SW480 (cell line): ENCODE results near the gene PDXK.

Source experiments
- DNase-seq: peaks from one replicate; pipeline ENCODE4 v3.0.0-alpha.2; 2016; ENCODE audit warnings: low spot score

Gene PDXK

DNA sequence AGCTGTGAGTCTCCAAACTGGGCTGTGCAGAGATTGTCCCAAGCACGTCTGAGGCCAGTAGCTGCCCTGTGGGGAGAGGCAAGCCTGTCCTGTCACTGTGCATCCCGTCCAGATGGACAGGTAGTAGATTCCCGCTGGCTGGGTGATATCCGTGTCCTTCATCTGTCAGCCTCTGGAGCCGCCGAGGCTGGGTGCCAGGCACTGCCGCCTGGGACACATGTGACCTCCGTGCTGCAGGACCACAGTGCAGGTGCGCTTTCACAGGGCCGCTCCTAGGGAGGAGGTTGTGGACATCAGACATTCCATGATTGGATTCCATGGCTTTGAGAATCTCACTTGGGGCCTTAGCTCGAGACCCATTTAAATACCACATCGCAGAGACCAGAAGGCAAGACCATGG lies 4.7 kb downstream of the PDXK start:
- no peak for DNase-seq

DNA sequence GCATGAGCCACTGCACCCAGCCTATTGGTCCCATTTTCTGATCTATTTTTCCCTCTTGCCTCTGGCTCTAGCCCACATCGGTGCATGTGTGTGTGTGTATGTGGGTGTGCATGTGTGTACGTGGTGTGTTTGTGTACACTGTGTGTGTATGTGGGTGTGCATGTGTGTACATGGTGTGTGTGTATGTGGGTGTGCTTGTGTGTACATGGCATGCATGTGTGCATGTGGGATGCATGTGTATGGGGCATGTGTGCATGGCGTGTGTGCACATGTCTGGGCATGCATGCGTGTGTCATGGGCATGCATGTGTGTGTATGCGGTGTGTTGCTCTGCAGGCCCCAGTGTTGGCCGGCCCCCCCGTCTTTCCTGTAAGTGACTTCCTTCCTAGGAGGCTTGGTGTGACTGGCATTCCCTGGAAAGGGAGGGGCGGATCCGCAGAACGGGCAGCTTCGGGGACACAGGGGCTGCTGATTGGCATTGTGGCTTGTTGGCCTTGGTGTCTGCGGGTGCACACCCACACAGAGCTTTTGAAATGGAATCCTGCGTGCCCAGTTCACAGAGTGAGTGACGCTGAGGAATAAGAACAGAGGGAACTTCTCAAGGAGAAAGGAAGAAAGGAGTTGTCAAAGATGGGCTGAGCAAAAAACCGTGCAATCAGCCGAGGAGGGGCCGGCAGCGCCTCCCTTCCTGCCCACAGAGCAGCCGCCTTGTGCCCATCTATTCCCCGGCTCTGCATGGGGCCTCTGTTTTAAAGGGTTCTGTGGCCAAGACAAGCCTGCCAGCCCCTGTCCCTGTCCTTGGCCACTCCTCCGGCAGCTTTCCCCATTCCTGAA lies 8.0 kb downstream of the PDXK start:
- DNase-seq, result peak; percentile 35

DNA sequence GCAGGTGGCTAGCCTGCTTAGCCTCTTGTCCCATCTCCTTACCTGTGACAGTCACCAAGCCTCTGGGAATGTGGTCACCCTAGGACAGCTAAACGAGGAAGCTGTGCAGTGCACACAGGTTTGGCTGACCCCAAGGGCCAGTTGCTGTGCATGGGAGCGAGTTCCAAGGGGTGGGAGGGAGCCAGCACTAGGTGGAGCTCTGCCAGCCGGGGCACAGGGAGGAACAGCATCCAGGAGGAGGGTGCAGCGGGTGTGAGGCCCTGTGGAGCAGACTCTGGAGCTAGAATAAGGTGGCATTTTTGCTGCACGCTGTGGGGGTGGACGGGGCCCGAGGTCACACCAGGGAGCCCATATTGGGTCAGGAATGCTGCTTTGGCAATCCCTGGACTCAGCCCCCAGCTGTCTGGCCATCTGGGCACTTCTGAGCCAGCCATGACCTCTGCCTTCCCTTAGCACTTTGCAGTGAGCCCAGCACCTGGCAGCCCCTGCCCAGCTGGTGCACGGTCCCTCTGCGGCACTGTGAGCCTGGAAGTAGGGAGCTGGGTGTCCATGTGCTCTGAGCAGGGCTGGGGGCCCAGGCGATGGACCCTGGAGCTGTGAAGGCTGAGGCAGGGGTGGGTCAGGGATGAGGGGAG lies 8.7 kb downstream of the PDXK start:
- peak; percentile 67 for DNase-seq

DNA sequence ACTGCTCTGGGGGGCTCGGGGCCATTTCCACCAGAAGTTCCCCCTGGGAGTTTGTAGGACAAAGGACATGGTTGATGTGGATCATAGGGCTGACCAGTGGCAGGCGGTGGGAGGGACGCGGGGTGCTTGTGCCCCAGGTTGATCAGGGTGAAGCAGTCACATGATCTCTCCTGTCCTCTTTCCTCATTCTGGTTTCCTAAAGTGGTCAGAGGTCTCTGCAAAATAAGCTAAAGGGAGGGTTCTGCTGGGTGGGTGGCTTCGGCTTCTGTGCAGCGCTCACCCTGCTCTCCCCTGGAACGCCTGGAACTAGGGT lies 9.2 kb downstream of the PDXK start:
- no peak for DNase-seq

DNA sequence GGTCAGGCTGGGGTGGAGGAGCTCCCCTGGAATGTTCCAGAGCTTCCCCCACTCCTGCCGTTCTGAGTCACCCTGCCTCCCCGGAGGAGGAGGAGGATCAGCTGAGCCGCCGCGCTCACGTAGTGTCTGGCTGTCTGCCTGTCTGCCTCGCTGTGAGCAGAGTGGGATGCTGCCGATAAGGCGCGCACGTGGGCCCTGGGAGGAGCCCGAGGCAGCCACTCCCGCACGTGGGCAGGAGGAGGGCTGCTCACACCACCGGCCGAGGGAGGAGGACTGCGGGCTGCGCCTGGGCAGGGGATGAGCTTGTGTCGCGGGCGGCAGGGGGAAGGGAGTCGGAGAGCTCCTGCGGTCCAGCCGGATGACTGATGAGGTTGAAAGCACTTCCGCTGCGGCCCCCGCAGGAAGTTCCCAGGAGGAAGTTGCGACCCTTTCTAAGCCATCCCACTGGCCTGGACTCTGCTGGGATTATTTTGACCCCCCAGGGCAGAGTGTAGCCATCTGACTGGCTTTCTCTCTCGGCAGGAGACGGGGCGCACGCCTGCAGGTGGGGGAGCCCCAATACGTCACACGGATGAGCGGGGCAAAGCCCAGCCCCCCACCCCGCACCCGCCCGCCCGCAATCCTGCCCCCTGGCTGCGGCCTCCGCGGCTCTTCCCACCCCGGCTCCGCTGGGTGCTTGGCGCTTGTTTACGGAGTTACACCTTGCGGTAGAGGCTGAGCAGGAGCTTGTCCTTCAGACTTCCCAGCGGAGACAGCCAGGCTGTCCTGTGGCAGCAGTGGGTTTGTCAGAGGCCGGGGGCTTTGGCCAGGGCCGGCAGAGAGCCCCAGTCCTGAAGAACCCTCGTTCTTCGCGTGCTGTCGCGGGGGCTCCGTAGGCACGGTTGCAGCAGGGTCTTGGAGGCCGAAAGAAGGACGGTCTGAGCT lies 9.8 kb downstream of the PDXK start:
- DNase-seq, result peak; percentile 97

DNA sequence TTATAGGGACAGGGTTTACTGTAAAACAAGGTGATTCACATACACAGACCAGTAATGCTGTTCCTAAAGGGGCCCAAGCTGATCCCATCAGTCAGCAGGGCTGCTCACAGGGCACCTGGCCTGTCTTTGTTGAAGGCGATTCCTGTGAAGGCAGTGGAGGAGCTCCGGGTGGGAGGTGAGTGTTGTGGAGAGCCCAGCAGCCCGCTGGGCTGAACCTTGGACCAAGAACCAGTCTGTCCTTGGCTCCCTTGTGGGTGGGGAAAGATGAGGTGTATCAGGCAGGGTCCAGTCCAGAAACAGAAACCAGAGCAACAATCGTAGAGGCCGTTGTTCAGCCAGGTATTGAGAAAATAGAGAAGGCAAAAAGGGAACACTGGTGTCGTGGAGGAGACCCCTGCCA lies 12.5 kb downstream of the PDXK start:
- DNase-seq, result no peak

DNA sequence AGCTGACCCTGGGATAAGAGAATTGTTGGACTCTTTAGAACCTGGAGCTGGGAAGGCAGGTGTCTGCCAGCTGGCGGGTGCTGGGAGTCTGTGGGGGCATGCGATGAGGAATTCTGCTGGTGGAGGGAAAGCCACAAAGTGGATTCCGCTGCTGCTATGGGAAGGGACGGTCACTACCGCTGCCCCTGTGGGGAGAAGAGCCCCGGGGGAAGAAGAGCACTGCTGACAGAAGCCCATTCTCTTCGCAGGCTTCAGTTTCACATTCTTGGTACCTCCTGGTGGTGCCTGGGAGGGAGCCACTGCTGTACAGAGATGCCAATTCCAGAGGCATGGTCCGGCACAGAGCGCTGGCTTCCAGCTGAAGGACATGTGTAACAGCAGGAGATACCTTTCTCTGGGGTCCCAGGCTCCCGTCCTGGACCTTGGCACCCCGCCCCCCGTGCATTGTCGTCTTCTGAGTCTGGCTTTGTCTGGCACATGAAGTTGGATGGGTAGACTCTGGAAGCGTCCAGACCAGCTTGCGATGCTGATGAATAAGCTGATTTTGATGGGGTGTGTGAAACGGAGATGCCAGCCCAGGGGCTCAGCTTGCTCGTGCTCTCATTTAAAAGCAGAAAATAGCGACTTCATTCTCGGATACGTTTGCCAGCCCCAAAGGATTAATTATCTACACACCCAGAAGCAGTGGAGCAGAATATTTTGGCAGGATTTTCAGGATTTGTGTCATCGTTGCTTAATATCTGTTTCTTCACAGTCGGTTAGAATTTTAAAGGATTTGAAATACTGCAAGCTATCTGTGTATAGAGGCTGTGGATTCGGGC lies 13.2 kb downstream of the PDXK start:
- DNase-seq, result peak; percentile 32

DNA sequence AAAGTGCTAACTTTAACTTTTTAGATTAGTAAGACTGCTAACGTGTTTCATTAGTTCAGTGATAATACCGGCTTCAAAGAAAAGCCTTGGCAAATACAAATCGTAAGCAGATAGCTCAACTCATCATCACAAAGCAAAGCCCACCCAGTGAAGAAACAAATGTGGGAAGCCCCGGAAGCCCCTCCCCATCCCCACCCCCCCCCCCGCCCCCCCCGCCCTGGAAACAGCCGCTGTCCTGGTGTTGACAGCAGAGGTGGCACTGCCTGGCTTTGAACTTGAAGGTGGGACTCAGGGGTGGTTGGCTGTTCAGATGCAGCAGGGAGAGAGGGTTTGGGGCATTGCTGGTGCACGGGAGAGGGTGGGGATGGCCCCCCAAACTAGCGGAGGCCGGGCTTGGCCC lies 14.1 kb downstream of the PDXK start:
- no peak for DNase-seq

DNA sequence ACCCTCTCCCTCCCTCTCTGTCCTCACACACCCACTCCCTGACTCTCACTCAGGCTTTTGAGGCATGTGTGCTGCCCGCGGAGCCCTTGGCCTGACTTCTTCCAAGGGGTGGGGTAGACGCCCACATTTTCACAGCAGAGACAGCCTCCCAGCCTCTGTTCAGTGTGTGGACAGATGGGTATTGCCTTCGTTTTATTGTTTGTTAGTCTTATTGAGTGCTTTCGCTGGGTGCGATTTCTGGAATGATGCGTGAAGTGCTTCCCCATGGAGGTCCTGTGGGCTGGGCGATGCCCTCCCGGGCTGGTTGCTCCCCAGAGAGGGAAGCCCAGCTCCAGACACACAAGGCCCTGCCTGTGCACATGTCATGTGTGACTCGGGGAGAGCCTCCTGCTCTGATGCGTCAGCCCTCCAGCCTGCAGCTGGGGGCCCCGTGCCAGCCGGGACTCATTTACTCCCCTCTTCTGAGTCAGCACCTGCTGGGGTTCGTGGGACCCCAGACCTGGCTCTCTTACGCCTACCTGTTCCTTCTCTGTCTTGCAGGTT lies 14.7 kb downstream of the PDXK start:
- DNase-seq, result peak; percentile 66

DNA sequence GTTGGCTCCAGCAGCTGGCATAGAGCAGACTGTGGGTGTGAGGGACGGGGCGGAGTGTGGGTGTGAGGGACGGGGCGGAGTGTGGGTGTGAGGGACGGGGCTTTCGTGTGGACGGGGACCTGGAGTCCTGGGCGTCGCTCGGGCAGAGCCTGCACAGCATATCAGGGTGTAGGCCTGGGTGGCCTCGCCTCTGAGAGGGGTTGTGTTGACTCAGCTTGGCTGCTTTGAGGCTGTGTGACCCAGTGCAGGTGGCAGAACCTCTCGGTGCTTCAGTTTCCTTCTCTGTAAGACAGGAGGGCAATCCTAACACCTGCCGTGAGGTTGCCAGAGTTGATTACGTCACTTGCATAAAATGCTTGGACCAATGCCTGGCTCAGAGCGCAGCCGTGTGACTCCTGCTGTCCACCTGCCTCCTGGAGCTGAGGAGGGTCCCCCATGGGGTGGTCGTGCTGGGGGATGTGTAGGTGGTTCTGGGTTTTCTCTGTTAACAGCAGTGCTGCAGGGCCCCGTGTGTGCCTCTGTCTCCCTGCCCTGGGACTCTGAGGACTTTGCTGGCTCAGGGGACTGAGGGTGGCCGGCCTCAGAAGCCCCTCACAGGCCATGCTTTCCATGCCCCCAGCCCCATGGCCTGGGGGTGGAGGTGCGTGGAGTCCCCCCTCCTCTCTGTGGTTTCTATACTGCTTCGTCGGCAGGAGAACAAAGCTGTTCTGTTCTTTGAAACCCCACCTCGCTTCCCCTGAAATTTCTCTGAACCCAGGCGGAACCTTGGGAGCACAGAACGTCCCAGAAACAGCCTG lies 15.4 kb downstream of the PDXK start:
- peak; percentile 83 for DNase-seq

DNA sequence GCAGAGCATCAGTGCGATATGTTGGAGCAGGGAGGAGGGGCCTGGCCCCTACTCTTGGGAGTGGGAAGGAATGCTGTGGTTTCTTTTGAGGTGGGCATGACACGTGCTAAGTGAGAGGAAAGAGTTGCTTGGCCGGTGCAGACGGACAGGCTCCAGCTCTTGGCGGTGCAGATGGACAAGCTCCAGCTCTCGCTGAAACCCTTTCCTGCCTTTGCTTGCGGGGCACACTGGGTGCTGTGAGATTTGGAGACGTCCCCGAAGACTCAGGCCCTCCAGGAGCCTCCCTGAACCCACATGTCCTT lies 15.9 kb downstream of the PDXK start:
- DNase-seq, result peak; percentile 84

DNA sequence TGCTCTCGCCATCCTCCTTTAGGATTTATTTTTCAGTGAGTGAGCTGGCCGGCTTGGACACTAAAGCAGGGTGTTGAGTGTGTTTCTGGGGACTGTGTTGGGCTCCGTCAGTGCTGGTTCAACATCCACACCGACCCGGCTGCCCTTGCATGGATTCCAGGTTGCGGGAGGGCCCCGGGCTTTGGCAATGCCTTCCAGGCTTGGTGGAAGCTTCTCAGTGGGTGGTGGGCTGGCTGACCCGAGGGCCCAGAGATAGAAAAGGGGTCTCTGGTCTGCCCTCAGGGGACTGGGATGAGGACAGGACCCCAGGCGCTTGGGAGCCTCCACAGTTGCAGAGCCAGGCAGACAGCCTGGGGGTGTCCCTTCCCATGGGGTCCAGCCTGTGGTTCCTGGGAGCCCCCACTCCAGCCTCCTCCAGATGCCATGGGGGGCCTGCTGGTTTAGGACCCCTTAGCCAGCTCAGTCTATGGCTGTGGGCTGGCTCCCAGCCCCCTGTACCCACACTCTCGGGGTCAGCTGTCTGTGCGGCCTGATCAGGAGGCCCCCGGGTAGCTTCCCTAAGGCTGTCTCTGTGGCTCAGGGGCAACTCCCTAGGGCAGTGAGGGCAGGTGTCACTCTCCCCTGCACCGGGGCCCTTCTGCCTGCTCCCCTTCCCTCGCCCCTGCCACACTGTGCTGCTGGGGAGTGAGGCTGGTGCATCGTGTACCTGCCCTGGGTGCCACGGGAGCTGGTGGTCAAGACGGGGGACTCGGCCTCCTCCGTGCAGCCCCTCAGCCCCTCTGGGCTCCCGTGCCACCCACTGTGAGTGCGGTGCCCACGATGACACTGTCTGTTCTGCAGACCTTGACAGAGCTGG lies 16.5 kb downstream of the PDXK start:
- no peak for DNase-seq

DNA sequence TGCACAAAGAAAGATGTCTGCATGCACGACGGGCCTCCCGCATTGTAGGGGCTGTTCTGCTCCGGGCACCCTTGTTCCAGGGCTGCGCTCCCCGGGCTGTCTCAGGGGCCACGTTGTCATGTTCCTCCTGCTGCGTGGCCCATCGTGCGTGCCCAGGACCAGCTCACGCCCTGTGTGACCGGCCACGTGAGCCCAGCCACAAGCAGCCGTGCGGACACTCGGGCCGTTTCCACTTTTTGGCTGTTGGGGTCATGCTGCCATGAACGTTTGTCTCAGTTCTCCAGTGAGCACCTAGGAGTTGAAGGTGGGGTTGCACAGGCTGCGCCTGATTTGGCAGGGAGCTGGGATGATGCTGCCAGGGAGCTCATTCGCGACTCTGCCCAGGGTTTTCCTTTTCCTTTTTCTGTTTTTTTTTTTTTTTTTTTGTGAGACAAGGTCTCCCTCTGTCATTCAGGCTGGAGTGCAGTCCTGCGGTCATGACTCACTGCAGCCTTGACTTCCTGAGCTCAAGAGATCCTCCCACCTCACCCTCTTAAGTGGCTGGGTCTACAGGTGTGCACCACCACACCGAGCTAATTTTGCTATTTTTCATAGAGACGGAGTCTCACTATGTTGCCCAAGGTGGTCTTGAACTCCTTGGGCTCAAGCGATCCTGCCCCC lies 17.4 kb downstream of the PDXK start:
- no peak for DNase-seq

DNA sequence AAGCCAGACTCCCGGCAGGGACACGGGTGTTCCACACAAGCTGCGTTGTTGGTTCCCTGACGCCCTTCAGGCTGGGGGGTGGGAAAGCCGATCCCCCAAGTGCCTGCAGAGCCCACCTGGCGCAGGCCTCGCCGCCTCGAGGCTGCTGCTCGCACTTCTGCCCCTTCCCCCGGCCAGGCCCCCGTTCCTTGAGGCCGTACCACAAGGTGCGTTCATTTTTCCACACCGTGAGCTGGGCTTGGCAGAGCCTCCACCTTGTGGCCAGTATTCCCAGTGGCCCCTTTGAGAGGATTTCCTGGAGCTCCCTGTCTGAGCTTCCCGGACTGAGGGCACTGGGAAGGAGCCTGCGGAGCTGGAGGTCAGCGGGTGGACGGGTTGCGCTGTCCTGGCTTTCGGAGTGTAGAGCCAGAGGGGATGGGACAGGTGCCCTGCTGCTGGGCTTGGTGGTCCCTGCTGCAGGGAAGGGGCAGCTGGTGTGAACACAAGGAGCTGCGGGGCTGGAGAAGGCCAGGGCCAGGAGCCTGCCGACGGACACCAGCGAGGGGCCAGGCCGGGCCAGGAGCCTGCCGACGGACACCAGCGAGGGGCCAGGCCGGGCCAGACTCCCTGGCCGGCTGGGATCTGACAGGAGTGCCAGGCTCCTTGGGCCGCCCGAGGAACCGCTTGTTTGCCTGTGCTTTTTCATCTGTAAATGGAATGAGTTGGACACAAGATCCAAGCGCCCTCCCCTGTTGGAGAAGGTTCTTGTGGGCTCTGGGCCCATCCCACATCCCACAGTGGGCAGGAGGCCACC lies 18.4 kb downstream of the PDXK start:
- no peak for DNase-seq

DNA sequence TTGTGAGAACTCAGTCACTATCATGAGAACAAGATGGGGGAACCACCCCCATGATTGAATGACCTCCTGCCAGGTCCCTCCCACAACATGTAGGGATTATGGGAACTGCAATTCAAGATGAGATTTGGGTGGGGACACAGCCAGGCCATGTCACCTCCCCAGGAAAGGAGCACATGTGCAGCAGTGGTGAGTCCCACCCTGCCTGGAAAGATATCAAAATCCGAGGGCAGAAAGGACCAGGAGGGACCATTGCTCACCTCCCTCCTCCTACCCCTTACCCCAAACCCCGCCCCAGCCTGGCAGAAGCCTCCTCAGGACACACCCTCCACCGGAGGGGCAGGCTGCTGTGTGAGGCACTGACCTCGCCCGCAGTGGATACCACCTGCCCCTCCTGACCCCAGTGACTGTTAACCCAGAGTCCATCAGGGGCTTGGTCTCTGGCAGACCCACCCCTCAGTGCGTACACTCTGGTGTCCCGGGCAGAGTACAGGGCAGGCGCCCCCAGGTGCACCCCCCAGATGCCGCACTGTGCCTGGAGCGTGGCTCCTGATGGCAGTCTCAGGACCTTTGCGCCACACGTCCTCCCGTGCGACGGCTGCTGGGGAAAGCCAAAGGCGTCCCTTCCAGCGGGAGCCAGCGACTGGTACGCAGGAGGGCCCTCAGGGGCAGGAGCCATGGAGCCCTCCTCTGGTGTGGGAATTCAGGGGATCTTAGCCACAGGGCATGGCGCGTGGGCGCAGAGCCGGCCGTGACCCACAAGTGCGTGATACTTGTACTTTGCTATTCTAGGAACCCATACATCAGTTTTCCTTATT lies 20.9 kb downstream of the PDXK start:
- DNase-seq, result no peak

DNA sequence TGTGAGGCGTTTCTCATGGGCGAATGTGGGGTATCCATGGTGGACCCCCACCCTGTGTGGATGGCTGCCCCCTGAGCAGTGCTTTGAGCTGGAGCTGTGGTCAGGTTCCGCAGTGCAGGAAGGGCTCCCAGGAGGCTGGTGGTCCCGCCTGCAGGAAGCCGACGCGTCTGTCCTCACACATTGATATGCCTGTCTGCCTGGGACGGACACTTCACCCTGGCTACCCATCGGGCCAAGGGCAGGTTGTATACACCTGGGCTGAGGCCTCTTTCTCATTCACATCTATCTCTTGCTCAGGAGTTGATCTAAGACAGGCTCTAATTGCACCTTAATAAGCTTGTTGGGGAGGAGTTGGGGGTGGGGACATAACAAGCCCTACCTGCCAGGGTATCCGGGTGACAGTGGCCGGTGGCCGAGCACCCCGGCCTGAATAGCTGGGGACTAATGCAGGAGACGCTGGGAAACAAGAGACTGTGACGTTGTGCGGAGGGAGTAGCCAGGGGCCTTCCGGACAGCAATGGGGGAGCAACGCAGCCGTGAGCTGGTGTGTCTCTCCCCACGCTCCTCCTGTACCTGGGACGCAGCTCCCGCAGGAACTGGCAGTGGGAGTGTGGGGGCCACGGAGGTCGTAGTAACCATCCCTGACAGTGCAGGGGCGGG lies 21.7 kb downstream of the PDXK start:
- peak; percentile 85 for DNase-seq

DNA sequence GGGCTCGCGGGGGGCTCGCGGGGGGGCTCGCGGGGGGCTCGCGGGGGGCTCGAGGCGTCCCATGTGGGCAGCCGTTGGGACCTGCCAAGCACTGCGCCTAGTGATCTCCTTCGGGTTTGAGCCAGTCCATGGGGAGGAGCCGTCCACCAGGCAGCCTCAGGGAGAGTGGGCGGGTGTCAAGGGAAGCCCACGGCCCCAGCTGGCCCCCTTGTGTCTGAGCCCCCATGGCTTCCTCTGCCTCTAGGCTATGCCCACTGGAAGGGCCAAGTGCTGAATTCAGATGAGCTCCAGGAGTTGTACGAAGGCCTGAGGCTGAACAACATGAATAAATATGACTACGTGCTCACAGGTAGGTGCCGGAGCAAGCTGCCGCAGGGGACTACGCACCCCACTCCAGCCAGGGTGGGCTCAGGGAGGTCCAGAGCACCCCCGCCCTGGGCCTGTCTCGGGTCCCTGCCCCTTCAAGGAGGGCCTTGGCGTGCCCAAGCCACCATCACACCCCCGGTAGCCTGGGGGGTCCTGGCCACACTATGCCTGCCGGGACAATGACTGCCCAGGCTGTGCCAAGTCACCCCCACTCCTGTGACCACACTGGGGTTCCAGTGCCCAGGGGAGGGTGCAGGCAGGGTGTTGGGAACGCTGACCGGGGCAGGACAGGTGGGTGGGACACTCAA lies 22.6 kb downstream of the PDXK start:
- DNase-seq, result no peak
